Measurements from ENCODE around the gene CLEC18B.

Gene CLEC18B

DNA sequence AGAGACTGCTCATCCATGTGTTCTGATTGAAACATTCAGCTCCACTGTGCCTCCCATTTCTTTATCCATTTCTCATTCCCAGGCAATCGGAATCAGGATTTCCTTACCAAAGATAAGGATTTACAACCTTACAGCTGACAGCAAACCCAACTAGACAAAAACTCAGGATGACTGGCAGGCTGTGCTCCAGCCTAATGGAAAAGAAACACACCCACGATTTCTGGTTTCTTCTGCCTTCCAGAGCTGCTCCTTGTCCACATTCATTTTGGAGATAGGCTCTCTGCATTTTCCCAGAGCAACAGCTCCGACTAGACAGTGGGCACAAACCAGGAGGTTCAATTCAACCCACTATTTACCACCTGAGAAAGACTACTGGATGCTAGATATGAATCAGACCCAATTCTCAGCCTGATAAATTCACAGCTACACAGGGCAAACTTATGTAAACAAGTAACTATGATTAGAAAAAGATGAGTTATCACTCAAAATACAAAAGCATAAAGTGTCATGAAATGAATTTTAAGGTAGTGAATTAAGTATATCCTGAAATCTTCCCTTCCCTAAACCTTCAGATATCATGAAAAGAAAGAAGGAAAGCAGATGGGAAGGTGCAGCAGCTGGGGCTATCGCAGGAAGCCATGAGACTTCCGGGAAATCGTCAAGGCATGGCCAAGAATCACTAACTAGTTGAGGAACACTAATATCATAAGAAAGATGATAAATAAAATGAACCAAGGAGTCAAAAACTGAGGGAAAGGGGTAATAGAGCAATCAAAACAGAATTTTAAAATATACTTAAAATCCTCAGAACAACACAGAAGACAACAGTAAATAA lies 44.8 kb upstream of the CLEC18B start:
- Histone ChIP-seq H3K27ac (replicated peaks; ENCODE audit: low read length) (no peak overlapping the region), H3K4me2 (ENCODE audit: insufficient read depth, low read length, poor library complexity, severe bottlenecking) (no peak overlapping the region), H4K8ac (ENCODE audit: low read depth, low read length) (no peak overlapping the region), H4K91ac (ENCODE audit: low read depth, low read length, poor library complexity) (no peak overlapping the region), H3K23ac (ENCODE audit: low read depth, low read length, poor library complexity) (no peak overlapping the region), H3K79me1 (ENCODE audit: low read depth, low read length) (no peaks in the 10 kb centered on the region), H2BK12ac (ENCODE audit: low read length) (no peak overlapping the region), H2BK15ac (ENCODE audit: low read length) (no peak overlapping the region), H2BK120ac (ENCODE audit: low read depth, low read length) (no peak overlapping the region), H3K18ac (ENCODE audit: low read length) (no peak overlapping the region), H2AFZ (ENCODE audit: low read length) (no peak overlapping the region), H3K36me3 (replicated peaks in 1 of 2; ENCODE audit: control insufficient read depth in 2 of 2, insufficient read depth in 2 of 2, low read length in 2 of 2) (peaks cover 48 to 96% of the 10 kb centered on the region in 2 donors), H3K4me3 (ENCODE audit: low read length in 2 of 2) (no peak overlapping the region), H3K14ac (ENCODE audit: low read length) (no peak overlapping the region), H3K9ac (ENCODE audit: low read depth, low read length, poor library complexity) (no peak overlapping the region), H3K9me3 (replicated peaks in 1 of 2; ENCODE audit: control insufficient read depth in 2 of 2, insufficient read depth in 1 of 2, low read depth in 1 of 2, low read length in 2 of 2) (no peaks in the 10 kb centered on the region), H2BK5ac (ENCODE audit: low read length) (no peak overlapping the region), H2AK5ac (ENCODE audit: low read depth, low read length) (no peak overlapping the region), H3K4me1 (ENCODE audit: control insufficient read depth in 2 of 2, insufficient read depth in 1 of 2, low read depth in 1 of 2, low read length in 2 of 2) (no peaks in the 10 kb centered on the region), H3K27me3 (ENCODE audit: control insufficient read depth in 3 of 3, insufficient read depth in 3 of 3, low read depth in 1 of 3, low read length in 3 of 3) (no peaks in the 10 kb centered on the region), H3K4ac (ENCODE audit: low read length) (no peak overlapping the region)
- no CpG with 5 or more reads among the region's 6 CpGs for WGBS, 2 donors (ENCODE audit: extremely low coverage in 2 of 2, insufficient read length in 2 of 2, insufficient replicate concordance in 1 of 2)
- no peak for DNase-seq (ENCODE audit: low spot score)

DNA sequence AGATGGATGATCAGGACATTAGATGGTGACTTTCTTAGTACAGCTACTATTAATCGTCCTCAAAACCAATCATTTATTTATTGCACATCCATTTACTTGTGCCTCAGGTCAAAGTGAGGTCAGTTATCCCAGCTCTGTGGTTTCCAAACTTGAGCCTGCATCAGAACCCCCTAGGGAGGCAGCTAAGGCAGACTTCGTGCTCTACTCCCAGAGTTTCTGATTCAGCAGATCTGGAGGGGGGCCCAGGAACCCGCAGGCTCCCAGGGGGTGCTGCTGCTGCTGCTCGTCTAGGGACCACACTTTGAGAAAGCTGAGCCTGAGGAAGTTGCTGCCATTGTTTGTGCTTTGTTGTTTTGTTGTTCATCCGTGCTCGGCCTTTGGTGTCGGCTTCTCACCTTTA lies 44.0 kb upstream of the CLEC18B start:
- H2AK5ac ChIP-seq (ENCODE audit: low read depth, low read length), result no peak overlapping the region
- H3K4me1 ChIP-seq (ENCODE audit: control insufficient read depth in 2 of 2, insufficient read depth in 1 of 2, low read depth in 1 of 2, low read length in 2 of 2), result no peaks in the 10 kb centered on the region
- H2BK120ac ChIP-seq (ENCODE audit: low read depth, low read length), result no peak overlapping the region
- no peak overlapping the region for H2BK5ac ChIP-seq (ENCODE audit: low read length)
- H3K23ac ChIP-seq (ENCODE audit: low read depth, low read length, poor library complexity), result no peak overlapping the region
- no peak overlapping the region for H2BK12ac ChIP-seq (ENCODE audit: low read length)
- H3K9ac ChIP-seq (ENCODE audit: low read depth, low read length, poor library complexity), result no peak overlapping the region
- H4K8ac ChIP-seq (ENCODE audit: low read depth, low read length), result no peak overlapping the region
- H3K4me2 ChIP-seq (ENCODE audit: insufficient read depth, low read length, poor library complexity, severe bottlenecking), result no peak overlapping the region
- no peak overlapping the region for H3K4ac ChIP-seq (ENCODE audit: low read length)
- no peak for DNase-seq (ENCODE audit: low spot score)
- H3K36me3 ChIP-seq (replicated peaks in 1 of 2; ENCODE audit: control insufficient read depth in 2 of 2, insufficient read depth in 2 of 2, low read length in 2 of 2), result peaks cover 46 to 96% of the 10 kb centered on the region in 2 donors
- H3K27me3 ChIP-seq (ENCODE audit: control insufficient read depth in 3 of 3, insufficient read depth in 3 of 3, low read depth in 1 of 3, low read length in 3 of 3), result no peaks in the 10 kb centered on the region
- H3K27ac ChIP-seq (replicated peaks; ENCODE audit: low read length), result no peak overlapping the region
- H3K18ac ChIP-seq (ENCODE audit: low read length), result no peak overlapping the region
- no peaks in the 10 kb centered on the region for H3K9me3 ChIP-seq (replicated peaks in 1 of 2; ENCODE audit: control insufficient read depth in 2 of 2, insufficient read depth in 1 of 2, low read depth in 1 of 2, low read length in 2 of 2)
- no peak overlapping the region for H3K4me3 ChIP-seq (ENCODE audit: low read length in 2 of 2)
- H2AFZ ChIP-seq (ENCODE audit: low read length), result no peak overlapping the region
- no peak overlapping the region for H2BK15ac ChIP-seq (ENCODE audit: low read length)
- no peak overlapping the region for H4K91ac ChIP-seq (ENCODE audit: low read depth, low read length, poor library complexity)
- H3K79me1 ChIP-seq (ENCODE audit: low read depth, low read length), result no peaks in the 10 kb centered on the region
- no peak overlapping the region for H3K14ac ChIP-seq (ENCODE audit: low read length)
- WGBS, 2 donors (ENCODE audit: extremely low coverage in 2 of 2, insufficient read length in 2 of 2, insufficient replicate concordance in 1 of 2), result no CpG with 5 or more reads among the region's 7 CpGs

DNA sequence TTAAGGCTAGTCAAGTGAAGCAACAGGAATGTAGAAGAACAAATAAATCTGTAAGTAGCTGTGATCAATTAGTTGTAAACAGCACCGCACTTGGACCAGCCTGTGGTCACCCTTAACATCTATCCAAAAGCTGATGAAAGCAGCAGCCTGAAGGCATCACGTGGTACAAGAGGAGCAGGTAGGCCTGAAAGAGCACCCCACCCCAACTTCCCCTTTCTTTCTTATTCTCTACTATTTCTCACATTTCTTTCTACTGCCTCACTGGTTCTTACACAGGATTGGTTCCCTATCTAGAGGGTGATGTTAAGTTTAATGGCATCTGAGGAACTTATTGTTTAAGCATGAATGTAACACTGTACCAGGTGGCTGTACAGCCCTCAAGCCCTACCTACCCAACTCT lies 42.6 kb upstream of the CLEC18B start:
- no peak overlapping the region for H2AK5ac ChIP-seq (ENCODE audit: low read depth, low read length)
- no peak overlapping the region for H3K4me2 ChIP-seq (ENCODE audit: insufficient read depth, low read length, poor library complexity, severe bottlenecking)
- H3K27ac ChIP-seq (replicated peaks; ENCODE audit: low read length), result no peak overlapping the region
- H3K4ac ChIP-seq (ENCODE audit: low read length), result no peak overlapping the region
- no peak for DNase-seq (ENCODE audit: low spot score)
- peaks cover 35 to 93% of the 10 kb centered on the region in 2 donors for H3K36me3 ChIP-seq (replicated peaks in 1 of 2; ENCODE audit: control insufficient read depth in 2 of 2, insufficient read depth in 2 of 2, low read length in 2 of 2)
- no peaks in the 10 kb centered on the region for H3K27me3 ChIP-seq (ENCODE audit: control insufficient read depth in 3 of 3, insufficient read depth in 3 of 3, low read depth in 1 of 3, low read length in 3 of 3)
- no peak overlapping the region for H2BK12ac ChIP-seq (ENCODE audit: low read length)
- H3K14ac ChIP-seq (ENCODE audit: low read length), result no peak overlapping the region
- H3K79me1 ChIP-seq (ENCODE audit: low read depth, low read length), result no peaks in the 10 kb centered on the region
- no peak overlapping the region for H3K18ac ChIP-seq (ENCODE audit: low read length)
- no peak overlapping the region for H2BK15ac ChIP-seq (ENCODE audit: low read length)
- no peak overlapping the region for H3K23ac ChIP-seq (ENCODE audit: low read depth, low read length, poor library complexity)
- no peak overlapping the region for H2AFZ ChIP-seq (ENCODE audit: low read length)
- H2BK120ac ChIP-seq (ENCODE audit: low read depth, low read length), result no peak overlapping the region
- H3K9me3 ChIP-seq (replicated peaks in 1 of 2; ENCODE audit: control insufficient read depth in 2 of 2, insufficient read depth in 1 of 2, low read depth in 1 of 2, low read length in 2 of 2), result no peaks in the 10 kb centered on the region
- H2BK5ac ChIP-seq (ENCODE audit: low read length), result no peak overlapping the region
- no peak overlapping the region for H4K91ac ChIP-seq (ENCODE audit: low read depth, low read length, poor library complexity)
- H3K9ac ChIP-seq (ENCODE audit: low read depth, low read length, poor library complexity), result no peak overlapping the region
- no CpG with 5 or more reads among the region's 2 CpGs for WGBS, 2 donors (ENCODE audit: extremely low coverage in 2 of 2, insufficient read length in 2 of 2, insufficient replicate concordance in 1 of 2)
- no peak overlapping the region for H3K4me3 ChIP-seq (ENCODE audit: low read length in 2 of 2)
- H3K4me1 ChIP-seq (ENCODE audit: control insufficient read depth in 2 of 2, insufficient read depth in 1 of 2, low read depth in 1 of 2, low read length in 2 of 2), result no peaks in the 10 kb centered on the region
- no peak overlapping the region for H4K8ac ChIP-seq (ENCODE audit: low read depth, low read length)

DNA sequence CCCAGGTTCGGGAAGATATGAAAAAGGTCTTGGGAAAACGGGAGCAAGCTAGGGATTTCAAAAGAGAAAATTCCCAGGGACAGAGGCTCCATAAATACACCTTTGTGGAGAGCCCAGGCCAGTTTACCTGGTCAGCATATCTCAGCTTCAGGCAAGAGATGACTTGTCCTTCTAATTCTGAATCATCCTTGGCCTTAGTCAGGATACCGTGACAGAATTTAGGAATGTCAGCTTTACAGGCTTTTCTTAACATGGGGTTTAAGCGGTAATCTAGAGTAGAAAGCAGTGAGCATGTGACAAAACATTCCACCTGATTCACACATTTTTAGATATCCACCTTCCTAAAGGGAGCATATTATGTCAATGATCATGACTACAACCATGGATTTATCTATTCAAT lies 41.1 kb upstream of the CLEC18B start:
- no peak overlapping the region for H3K14ac ChIP-seq (ENCODE audit: low read length)
- no peak overlapping the region for H2AFZ ChIP-seq (ENCODE audit: low read length)
- WGBS, 2 donors (ENCODE audit: extremely low coverage in 2 of 2, insufficient read length in 2 of 2, insufficient replicate concordance in 1 of 2), result no CpG with 5 or more reads among the region's 4 CpGs
- H3K27ac ChIP-seq (replicated peaks; ENCODE audit: low read length), result no peak overlapping the region
- no peak overlapping the region for H3K18ac ChIP-seq (ENCODE audit: low read length)
- no peak overlapping the region for H3K23ac ChIP-seq (ENCODE audit: low read depth, low read length, poor library complexity)
- H3K4me1 ChIP-seq (ENCODE audit: control insufficient read depth in 2 of 2, insufficient read depth in 1 of 2, low read depth in 1 of 2, low read length in 2 of 2), result no peaks in the 10 kb centered on the region
- H2BK120ac ChIP-seq (ENCODE audit: low read depth, low read length), result no peak overlapping the region
- H3K79me1 ChIP-seq (ENCODE audit: low read depth, low read length), result no peaks in the 10 kb centered on the region
- H2BK15ac ChIP-seq (ENCODE audit: low read length), result no peak overlapping the region
- H3K27me3 ChIP-seq (ENCODE audit: control insufficient read depth in 3 of 3, insufficient read depth in 3 of 3, low read depth in 1 of 3, low read length in 3 of 3), result no peaks in the 10 kb centered on the region
- H2BK12ac ChIP-seq (ENCODE audit: low read length), result no peak overlapping the region
- no peaks in the 10 kb centered on the region for H3K9me3 ChIP-seq (replicated peaks in 1 of 2; ENCODE audit: control insufficient read depth in 2 of 2, insufficient read depth in 1 of 2, low read depth in 1 of 2, low read length in 2 of 2)
- no peak overlapping the region for H3K4me3 ChIP-seq (ENCODE audit: low read length in 2 of 2)
- H2BK5ac ChIP-seq (ENCODE audit: low read length), result no peak overlapping the region
- DNase-seq (ENCODE audit: low spot score), result no peak
- H4K8ac ChIP-seq (ENCODE audit: low read depth, low read length), result no peak overlapping the region
- no peak overlapping the region for H2AK5ac ChIP-seq (ENCODE audit: low read depth, low read length)
- H3K36me3 ChIP-seq (replicated peaks in 1 of 2; ENCODE audit: control insufficient read depth in 2 of 2, insufficient read depth in 2 of 2, low read length in 2 of 2), result peaks cover 30 to 93% of the 10 kb centered on the region in 2 donors
- H3K4me2 ChIP-seq (ENCODE audit: insufficient read depth, low read length, poor library complexity, severe bottlenecking), result no peak overlapping the region
- no peak overlapping the region for H4K91ac ChIP-seq (ENCODE audit: low read depth, low read length, poor library complexity)
- H3K9ac ChIP-seq (ENCODE audit: low read depth, low read length, poor library complexity), result no peak overlapping the region
- no peak overlapping the region for H3K4ac ChIP-seq (ENCODE audit: low read length)

Measured in neuronal stem cell (in vitro differentiated cells).